HG03571 (cell line): ENCODE data around the gene IRAK4.

ENCODE experiments used
- ATAC-seq: cut with Tn5 transposase; IDR thresholded peaks from one replicate; pipeline ENCODE4 v1.9.1; 2021; ENCODE audit not compliant: unreplicated experiment

The IRAK4 gene

DNA sequence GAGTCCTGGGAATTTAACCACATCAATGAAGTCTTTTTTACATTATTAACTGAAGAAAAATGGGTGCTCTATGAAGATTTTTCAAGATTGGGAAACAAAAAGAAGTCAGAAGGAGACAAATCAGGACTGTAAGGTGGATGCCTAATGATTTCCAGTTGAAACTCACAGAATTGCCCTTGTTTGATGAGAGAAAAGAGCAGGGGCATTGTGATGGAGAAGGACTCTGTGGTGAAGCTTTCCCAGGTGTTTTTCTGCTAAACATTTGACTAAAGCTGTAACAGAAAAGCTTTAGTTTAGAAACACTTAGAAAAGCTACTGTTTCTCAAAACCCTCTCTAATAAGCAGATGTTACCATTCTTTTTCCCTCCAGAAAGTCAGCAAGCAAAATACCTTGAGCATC is 5.8 kb downstream of the IRAK4 start:
- no peak for ATAC-seq

DNA sequence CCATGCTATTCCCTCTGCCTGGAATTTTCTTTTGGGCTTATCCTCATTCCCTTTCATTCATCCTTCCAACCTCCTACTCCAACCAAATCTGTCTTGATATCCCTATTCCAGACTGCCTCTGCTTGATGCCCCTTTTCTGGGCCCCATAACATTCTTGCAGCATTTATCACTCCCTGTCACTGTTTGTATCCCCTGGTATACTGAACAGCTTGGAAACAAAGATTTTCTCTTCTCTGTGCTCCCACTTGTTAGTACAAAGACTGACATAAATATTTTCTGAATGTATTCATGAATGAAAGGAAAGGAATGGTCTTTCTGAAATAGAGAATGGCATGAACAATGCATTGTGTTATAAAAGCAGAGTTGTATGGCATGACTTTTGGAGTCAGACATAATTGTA is 7.5 kb downstream of the IRAK4 start:
- ATAC-seq = no peak

DNA sequence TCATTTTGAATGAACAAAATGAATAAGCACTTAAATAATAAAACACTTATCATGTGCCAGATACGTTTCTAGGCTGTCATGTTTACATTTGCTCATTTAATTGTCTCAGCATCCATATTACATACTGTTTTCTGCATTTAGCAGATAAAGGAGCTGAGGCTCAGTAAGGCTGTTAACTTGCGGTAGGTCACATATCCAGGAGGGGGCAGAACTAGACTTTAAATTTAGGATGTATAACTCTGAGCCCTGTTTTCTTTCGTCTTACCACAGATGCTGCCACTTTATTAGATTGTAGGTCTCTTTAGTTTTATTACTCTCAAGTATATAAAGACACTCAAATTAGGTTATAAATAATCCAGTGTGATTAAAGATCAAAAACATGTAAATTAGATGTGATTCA is 17.7 kb downstream of the IRAK4 start:
- ATAC-seq = no peak

DNA sequence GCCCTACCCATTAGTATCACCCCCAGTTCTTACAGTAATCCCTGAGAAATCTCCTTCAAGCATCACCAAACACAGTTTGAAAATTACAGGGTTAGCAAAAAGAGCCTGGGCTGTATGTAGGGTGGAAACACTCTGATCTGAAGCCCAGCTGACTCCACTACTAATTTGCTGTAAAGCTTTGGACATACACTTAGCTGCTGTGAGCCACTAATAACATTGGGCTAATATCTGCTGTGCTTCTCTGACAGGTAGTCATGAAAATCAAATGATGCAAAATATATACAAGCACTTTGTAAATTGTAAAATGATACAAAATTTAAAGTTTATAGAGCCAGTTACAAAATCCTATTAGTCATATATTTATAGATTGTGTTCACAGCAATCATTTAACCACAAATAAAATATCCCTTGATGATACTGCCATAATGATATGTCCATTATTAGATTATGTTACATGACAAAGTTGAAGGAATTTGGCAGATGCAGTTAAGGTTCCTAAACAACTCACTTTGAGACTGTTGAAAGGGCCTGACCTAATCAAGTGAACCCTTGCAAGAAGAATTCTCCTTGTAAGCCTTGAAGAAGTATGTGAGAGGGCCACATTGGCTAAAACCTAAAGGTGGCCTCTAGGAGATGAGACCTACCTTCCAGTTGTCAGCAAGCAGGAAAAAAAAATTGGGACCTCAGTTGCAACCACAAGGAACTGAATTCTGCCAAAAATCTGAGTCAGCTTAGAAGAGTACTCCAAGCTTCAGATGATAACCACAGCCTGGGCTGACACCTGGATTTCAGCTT is 28.3 kb downstream of the IRAK4 start:
- ATAC-seq = no peak

DNA sequence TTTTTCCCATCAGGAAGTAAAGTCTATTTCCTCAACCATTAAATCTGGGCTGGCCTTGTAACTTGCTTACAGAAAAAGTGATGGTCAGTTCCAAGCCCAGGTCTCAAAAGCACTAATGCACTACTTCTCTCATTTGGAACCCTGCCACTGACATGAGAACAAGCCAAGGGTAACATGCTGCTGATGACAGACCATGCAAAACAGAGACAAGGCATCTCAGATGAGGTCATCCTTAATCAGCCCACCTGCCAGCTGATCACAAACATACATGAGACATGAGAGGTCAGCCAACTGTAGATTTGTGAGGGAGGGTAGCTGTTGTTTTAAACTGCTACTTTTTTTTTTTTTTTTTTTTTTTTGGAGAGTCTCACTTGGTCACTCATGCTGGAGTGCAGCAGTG is 31.2 kb downstream of the IRAK4 start:
- ATAC-seq = no peak

DNA sequence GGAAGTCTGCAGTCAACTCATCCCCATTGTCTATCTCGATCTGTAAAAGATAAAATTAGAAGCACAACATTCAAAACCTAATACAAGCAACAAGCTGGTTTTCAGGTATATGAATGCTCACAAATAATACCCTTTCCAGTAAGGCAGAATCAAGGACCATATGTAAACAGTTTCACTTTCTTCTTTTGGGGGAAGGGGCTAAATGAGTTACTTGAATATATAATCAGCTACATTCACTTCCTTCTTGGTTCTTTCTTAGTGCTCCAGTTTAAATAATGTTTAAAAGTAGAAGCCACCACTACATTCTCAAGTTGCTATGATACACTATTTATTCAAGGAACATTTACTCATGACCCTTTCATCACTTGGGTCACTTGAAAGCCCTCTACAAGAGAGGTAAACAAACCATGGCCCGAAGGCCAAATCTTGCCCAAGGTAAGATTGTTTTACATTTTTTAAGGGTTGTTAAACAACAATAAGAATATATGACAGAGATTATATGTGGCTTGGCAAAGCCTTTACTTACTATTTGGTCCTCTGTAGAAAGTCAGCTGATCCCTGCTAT is 37.0 kb downstream of the IRAK4 start:
- ATAC-seq = no peak

DNA sequence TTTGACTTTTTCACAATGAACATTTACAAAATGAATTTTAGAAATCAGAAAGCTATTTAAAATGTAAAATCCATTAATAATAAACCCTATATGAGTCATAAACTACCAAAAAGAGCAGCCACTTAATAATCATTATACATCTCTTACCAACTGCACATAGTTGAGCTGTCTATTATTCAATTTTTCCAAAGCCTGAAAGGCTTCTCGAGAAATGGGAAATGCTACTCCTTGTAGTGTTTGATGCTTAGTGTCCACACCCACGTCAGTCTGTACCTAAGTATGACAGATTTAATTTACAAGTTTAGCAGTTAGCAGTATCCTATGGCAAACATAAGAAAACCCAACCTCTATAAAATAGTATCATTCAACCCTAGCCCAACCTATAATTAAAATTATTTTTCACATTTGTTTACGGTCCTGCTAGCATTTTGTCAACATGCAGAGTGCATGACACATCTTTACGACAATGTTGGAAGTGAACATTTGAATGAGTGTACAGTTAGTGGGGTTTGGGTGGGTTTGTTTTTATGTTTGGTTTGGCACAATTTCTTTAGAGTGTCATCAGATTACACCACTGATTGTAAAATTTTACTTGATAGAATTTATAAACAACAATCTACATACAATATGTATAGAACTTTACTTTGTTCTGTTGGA is 38.9 kb downstream of the IRAK4 start:
- no peak for ATAC-seq

DNA sequence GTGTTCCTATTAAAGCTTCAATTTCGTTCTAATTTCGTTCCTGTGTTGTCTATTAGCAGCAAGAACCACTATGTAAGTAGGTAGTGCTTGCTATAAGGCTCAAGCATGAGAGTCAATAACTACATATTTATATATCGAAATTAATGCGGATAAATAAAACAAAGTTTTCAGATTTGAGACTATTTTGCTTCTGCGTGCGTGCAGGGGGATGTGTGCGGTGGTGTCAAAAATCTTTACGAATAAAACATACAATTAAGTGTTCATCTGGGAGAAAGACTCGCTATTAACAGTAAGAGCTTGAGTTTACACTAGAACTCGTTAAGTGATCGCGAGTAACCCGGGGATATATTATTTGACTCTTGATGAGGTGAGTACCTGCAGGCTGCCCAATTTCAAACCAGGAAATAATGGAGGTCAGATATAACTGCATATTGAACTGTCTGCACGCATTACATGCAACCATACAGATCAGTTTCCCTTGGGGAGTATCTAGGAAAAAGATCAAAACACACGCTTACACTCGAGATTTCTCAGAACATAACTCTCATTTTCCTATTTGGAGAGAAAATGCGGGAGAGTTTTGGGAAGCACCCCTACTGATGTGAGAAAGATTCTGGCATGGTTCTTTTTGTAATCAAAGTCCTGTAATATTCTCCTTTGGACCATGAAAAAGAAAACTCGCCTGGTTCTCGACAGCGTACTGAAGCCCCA is 46.6 kb downstream of the IRAK4 start:
- ATAC-seq = no peak

DNA sequence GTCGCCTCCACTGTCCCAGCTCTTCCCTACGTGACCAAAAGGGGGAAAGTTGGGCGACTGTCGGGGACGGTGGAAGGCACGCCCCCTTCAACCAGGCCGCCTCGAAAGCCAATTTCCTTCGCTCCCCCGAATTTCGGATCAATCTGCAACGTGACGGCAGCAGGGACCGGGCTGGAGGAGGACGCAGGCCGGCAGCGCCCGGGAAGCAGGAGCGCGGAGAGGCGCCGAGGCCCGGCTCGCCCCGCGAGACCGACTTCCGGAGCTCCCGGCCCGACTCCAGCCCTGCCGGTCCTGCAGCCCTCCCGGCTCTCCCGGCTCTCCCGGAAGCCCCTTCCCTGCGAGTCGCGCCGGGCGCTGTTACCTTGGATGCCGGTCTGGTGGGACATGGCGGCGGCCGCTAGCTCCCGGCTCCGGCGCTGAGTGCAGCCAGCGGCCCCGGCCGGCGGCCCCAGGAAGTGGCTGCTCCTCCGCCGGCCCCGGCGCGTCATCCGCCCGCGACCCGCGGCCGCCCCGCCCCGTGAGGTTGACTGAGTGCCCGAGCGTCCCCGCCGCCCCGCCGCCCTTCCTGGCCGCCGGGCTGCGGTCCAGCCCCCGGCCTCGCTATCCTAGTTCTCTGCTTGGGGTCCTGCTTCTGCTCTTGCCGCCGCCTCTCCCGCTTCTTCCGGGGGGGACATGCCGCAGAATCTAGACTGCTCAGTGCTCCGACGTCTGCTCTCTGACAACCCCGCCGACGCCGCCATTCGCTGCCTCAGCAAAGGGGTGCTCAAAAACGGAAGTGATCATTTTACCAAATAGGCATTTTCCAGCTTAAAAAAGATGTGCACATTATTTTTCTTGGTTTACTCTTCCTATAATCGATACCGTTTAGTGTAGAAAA is 47.3 kb downstream of the IRAK4 start, which contains the start of gene TWF1:
Gene TWF1 (minus strand): TSS at position 458 of the 877 bp plus-strand sequence. CDS start 72 bp downstream, at position 386.
- ATAC-seq = peak; percentile 94

DNA sequence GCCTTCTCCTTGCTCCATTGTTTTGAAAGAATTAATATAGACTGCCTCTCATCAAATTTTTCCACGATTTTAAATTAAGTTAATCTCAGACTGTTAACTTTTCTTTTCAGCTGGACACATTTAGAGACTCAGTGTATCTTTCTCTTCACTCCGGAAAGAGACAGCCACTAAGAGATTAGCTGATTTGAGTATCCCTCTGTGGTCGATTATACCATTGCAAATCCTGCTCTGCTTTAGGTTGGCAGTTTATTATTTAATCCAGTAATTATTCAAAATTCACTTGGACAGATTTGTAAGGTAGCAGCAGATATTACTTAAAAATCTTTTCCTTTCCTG is 48.0 kb downstream of the IRAK4 start:
- no peak for ATAC-seq

DNA sequence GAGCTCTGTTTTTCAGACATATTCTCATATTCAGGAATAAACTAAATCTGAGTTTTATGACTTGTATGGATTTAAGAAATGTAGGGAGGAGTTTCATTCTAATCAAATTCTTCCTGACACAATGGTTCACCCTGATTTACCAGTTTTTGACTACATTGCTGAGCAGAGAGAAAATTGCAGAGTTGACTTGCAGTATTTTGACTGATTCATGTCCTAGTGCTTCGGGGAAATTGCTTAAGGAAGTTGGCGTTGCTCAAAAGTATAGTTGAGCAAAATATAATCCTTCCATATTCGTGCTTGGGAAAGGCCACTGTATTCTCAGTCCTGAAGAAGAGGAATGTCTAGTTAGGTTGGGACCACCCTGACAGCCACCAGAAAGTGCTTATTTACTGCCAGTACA is 48.6 kb downstream of the IRAK4 start:
- ATAC-seq = no peak

DNA sequence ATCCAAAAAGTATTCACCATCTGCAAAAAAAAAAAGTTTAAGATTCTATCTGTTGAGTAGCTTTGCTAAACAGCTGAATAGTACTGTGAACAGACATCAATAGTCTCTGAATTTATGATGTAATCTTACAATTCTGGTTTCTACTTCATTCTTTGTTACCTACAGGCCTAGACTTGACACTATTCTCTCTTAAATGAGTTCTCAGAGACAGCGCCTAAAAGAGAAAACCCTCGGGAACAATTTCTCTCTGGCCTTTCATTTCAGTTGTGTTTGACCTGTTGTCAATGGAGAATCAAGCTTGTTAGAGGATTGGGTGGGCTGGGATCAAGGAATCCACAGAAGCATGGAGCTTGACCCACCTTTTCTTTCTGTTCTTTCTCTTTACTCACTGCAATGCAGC is 53.3 kb downstream of the IRAK4 start:
- ATAC-seq = no peak

DNA sequence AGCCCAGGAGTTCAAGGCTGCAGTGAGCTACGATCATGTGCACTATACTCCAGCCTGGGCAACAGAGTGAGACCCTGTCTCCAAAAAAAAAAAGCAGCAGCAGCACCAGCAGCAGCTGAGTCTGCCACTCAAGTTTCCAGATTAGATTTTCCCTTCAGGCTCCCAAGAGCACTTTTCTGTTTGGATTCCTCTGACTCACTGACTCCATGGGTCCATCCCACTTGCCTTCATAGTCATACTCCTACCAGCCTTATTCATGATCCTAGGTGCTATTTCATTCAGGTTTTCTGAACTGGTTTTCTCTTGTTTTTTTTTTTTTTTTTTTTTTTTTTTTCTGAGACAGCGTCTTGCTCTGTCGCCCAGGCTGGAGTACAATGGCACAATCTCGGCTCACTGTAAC is 54.2 kb downstream of the IRAK4 start:
- ATAC-seq = no peak

DNA sequence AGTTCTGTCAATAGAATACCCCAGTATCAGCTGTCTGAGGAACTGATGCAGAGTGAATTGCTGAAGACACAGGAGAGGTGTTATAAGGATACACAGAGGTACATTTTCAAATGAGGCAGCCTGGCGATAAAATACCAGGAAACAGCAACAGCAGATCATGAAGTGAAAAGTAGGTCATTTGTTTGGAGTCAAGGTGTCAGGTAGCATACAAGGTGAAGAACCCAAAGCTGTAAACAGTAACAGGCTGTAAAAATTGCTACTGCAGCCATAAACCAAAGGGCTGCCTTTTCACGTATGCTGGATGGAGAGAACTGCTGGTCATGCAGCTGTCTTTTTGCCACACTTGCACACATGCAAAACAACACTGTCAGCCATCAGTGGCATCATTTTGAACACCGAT is 56.7 kb downstream of the IRAK4 start:
- ATAC-seq = no peak

DNA sequence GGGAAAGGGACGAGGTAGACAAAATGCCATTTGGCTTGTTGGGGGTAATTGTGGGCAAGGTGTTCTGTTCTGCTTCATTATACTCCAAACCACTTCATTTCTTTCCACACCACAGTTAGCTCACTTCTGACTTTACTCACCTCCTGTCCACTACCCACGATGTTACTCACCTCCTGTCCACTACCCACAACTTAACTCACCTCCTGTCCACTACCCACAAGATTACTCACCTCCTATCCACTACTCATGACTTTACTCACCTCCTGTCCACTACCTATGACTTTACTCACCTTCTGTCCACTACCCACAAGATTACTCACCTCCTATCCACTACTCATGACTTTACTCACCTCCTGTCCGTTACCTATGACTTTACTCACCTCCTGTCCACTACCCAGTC is 57.4 kb downstream of the IRAK4 start:
- ATAC-seq = no peak

DNA sequence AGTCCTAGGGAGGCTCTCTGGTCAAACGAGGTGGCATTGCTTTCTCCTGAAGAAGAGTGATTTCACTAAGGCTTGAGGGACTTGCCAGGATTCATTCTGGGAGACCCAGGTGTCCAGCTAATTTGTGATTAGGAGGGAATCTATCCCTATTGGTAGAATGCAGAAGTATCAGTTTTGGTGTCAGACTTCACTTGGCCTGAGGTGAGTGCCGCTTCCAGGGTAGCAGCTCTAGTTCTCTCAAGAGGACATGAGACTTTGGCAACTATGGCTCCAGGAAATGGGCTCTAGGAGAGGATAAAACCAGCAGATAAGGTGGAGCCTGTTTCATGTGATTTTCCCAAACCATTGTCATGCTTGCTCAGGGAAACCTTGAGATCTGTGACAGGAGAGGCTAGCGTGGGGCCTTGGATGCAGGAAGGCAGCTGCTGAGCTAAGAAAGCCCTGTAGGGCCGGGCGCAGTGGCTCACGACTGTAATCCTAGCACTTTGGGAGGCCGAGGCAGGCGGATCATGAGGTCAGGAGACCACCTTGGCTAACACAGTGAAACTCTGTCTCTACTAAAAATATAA is 65.5 kb downstream of the IRAK4 start:
- no peak for ATAC-seq

DNA sequence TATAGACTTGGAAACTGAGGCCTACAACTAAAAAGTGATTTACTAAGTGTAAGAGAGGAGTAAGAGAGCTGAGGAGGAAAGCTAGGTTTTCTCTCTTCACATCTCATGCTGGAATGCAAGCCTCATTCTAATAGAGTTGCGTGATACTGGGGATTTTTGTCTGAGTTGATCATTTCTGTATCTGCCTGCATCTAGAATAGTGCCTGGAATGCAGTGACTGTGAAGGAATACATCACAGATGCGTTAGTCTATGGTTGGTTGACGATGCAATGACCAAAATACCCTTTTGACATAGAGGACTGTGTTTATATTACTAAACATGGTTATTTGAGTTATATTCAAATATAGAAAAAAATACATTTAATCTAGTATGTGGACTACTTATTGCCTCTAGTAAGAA is 67.9 kb downstream of the IRAK4 start:
- ATAC-seq = no peak

DNA sequence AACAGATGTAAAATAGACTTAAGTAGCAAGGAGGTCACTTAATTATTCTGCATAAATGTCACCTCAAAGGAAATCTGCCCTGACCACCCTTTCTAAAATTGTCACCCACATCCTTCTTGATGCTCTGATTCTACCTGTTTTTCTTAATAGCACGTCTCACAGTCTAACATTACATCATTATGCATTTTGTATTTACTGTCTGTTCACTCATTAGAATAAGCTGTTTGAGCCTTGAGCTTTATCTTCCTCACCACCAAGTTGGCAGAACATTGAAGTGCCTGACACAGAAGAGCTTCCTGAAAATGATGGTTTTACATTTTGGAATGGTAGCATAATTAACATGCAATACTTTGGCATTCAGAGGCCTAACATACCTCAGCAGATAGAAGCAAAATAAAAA is 68.3 kb downstream of the IRAK4 start:
- ATAC-seq = no peak

DNA sequence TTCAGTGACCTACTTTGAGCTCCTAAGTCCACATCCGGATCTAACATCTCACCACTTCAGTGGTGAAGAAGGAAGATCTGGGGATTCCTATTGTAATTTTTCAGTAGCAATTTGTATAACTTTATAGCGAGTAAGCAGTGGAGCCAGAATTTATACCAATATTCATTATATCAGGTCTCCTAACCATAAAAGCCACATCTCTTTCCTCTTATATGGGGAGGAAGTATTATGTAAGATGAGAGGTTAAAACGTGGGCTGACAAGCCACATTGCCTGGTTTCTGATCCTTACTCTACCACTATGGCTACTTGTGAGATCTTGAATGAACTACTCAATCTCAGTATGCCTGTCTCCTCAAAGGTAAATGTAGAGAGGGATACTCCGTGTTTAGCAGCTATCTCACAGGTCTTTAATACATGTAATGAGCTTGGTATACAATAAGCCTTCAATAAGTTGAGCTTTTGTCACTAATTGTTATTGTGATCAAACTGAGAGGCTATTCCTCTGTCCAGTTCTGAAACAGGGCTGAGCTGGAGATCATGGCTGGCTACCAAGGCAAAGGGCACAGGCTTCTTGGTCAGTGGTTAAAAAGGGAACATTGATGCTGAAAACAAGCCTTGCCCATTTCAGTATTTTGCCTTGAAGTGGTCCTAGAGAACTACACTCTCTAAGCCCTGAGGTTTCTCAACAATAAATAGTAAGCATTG is 73.9 kb downstream of the IRAK4 start:
- no peak for ATAC-seq

DNA sequence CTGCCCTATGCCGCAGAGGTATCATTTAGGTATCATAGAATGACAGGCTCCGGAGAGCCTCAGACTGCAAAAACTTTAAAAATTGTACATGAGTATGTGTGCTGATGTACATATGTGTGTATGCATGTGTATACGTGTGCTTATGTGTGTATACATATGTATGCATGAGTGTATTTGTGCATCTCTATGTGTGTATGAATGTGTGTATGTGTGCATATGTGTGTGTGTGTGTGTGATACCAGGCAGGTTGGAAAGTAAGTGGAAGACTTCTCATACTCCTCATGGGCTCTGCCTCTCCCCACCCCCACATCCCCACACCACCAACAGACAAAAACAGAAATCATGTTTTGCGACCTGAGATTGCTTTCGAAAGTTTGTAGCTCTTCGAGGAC is 76.5 kb downstream of the IRAK4 start:
- peak; percentile 2 for ATAC-seq
